DMS53 (cell line): ENCODE data around the gene SLC7A14.

Source experiments
- DNase-seq: peaks from one replicate; lab custom pipeline; 2025; lab: John Stamatoyannopoulos, UW

SLC7A14 gene

GRCh38 chr3:170426240-170426797 is 159.6 kb downstream of the SLC7A14 start:
- no peak for DNase-seq

- DNase-seq = no peak
Observed at GRCh38 chr3:170425491-170426239, 160.2 kb downstream of the SLC7A14 start.

- no peak for DNase-seq
Observed at GRCh38 chr3:170424879-170425278, 161.0 kb downstream of the SLC7A14 start.

GRCh38 chr3:170423001-170423615 is 162.8 kb downstream of the SLC7A14 start:
- DNase-seq = no peak

- no peak for DNase-seq
Observed at GRCh38 chr3:170421758-170422157, 164.1 kb downstream of the SLC7A14 start.

- DNase-seq = no peak
Observed at GRCh38 chr3:170421111-170421641, 164.7 kb downstream of the SLC7A14 start.

GRCh38 chr3:170420307-170420821 is 165.5 kb downstream of the SLC7A14 start:
- no peak for DNase-seq

GRCh38 chr3:170419557-170420087 is 166.3 kb downstream of the SLC7A14 start:
- peak; percentile 64 for DNase-seq

- peak; percentile 55 for DNase-seq
Observed at GRCh38 chr3:170418422-170419398, 167.2 kb downstream of the SLC7A14 start, which contains the start of gene CLDN11. Gene CLDN11, plus strand, starts transcription at chr3:170418868. Its CDS starts 199 bp downstream, at chr3:170419067.

GRCh38 chr3:170417090-170417489 is 168.8 kb downstream of the SLC7A14 start:
- DNase-seq = no peak

- DNase-seq = peak; percentile 76
Observed at GRCh38 chr3:170414202-170414663, 171.6 kb downstream of the SLC7A14 start.

- DNase-seq = no peak
Observed at GRCh38 chr3:170413291-170413690, 172.6 kb downstream of the SLC7A14 start.

GRCh38 chr3:170410428-170411029 is 175.3 kb downstream of the SLC7A14 start:
- peak; percentile 43 for DNase-seq
